Astrocyte of the cerebellum (primary cell): Measurements from ENCODE around the gene ESAM.

Experiments
- DNase-seq: peaks from one replicate; pipeline ENCODE4 v3.0.0-alpha.2; 2011; ENCODE audit warnings: low read depth
- H3K4me3 ChIP-seq: 2 replicates; pipeline ENCODE4 v1.5.1; 2011; ENCODE audit warnings: mild to moderate bottlenecking, low read depth, low read length, moderate library complexity
- CTCF ChIP-seq: IDR thresholded peaks from 2 replicates; pipeline ENCODE4 v1.5.1; 2012; ENCODE audit warnings: low read length, low read depth, moderate library complexity, mild to moderate bottlenecking; ENCODE audit errors: missing control alignments
- in situ Hi-C: cut with HindIII; loops from 2 replicates; pipeline ENCODE4 v1.10.0; 2017; ENCODE audit warnings: low sequenced_read_pairs

The ESAM gene

GRCh38 chr11:124722176-124722575, 39.9 kb downstream of the ESAM start:
- DNase-seq: no peak
- no peak overlapping the region for H3K4me3 ChIP-seq
- no peak for TF ChIP-seq CTCF
- in situ Hi-C loops: no loop called here

GRCh38 chr11:124719534-124719933, 42.6 kb downstream of the ESAM start:
- DNase-seq: no peak
- in situ Hi-C loops: no loop called here

GRCh38 chr11:124718801-124719200, 43.3 kb downstream of the ESAM start:
- TF ChIP-seq CTCF: no peak
- DNase-seq: no peak
- in situ Hi-C loops: no loop called here
- no peak overlapping the region for H3K4me3 ChIP-seq

More at GRCh38 chr11:124719534-124719933, 42.6 kb downstream of the ESAM start:
- no peak overlapping the region for H3K4me3 ChIP-seq
- no peak for TF ChIP-seq CTCF

DNA sequence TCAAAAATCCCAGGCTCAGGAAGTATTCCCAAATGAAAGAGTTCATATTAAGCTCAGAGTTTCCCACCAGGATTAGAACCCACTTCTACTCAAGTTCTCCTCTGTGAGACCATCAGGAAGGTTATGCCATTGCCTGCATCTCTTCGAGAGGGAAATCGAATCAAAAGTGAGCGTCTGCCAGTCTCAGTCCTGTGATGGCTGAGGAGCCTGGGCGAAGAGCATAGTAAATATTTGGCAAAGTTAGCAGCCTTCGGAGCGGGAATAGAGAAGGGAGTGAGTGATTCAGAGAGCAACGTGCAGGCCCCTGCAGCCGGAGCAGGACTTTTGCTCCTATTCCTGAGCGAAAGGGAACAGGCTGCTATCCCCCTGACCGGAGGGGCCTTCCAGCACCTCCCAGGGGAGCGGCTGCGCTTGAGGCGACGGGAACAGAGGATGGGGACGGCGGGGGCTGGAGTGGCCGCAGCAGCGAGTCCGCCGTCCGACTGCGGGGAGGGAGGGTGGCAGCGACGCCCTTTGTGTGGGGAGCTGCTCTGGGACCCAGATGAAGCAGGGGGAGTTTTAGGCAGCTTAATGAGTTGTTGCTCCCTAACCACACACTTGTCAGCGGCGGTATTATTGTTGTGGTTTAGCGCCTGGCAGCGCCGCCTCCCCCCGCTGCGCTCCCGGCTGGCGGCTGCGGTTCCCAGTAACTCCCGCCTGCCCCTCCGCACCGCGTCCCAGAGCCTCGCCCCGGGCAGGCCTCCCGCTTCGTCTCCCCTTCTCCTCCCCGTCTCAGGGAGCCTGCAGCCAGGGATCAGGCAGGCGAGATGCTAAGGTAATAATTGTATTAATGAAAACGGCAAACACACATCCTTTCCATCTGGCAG, 44.1 kb downstream of the ESAM start:
- no peak for TF ChIP-seq CTCF
- in situ Hi-C loops: no loop called here
- DNase-seq: peak; percentile 20
- peak overlapping the region; percentile 38 for H3K4me3 ChIP-seq

DNA sequence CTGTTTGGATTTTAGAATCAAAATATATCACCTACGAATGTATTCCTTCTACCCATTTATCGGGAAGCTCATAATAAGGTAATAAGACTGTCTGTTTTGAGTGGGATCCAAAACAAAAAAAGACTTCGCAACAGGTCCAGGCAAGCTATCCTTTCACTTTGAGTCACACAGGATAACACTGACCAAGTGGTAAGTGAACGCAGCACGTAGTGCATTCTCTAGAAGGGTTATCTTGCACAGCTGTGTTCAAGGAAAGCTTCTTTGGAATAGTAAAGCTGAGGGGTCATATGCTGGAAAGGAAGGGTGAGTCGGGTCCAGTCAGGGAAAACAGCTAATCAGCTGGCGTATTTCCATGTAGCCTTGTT, 44.7 kb downstream of the ESAM start:
- no peak for DNase-seq
- H3K4me3 ChIP-seq: peak overlapping the region; percentile 38
- in situ Hi-C loops: no loop called here
- TF ChIP-seq CTCF: no peak

- TF ChIP-seq CTCF: no peak
- no peak overlapping the region for H3K4me3 ChIP-seq
- DNase-seq: no peak
- in situ Hi-C loops: no loop called here
Observed at GRCh38 chr11:124716591-124716990, 45.5 kb downstream of the ESAM start.

- TF ChIP-seq CTCF: no peak
- in situ Hi-C loops: no loop called here
- H3K4me3 ChIP-seq: no peak overlapping the region
Observed at GRCh38 chr11:124712392-124712791, 49.7 kb downstream of the ESAM start.

More at GRCh38 chr11:124712392-124712791, 49.7 kb downstream of the ESAM start:
- no peak for DNase-seq
